Measurements from ENCODE around the gene ATP6AP2. TPM values are rescaled to one million over a fixed set of nuclear protein-coding genes. Genes with fewer than 3 reads are reported as not detected.

ATP6AP2 gene
- 82.4 and 112 TPM in 2 replicates for total RNA-seq

GRCh38 chrX:40580537-40581335, at the start of gene ATP6AP2:
ATP6AP2 (plus strand) TSS chrX:40580970; CDS start chrX:40581066, 96 bp downstream.

GRCh38 chrX:40623139-40623536, 42.4 kb downstream of the ATP6AP2 start, which contains the start of gene MPC1L:
MPC1L (plus strand) TSS chrX:40623428; CDS start chrX:40623566, 138 bp downstream.

GRCh38 chrX:40647307-40648197, 66.8 kb downstream of the ATP6AP2 start, which contains the start of gene CXorf38:
CXorf38 (minus strand) TSS chrX:40647561; CDS start chrX:40647520, 41 bp downstream.

Other genes with a start within 250 kb of the ATP6AP2 start
- not detected in 2 replicates for gene MPC1L, start 42.5 kb downstream of the ATP6AP2 start, total RNA-seq
- 13.9 and 17.1 TPM in 2 replicates for gene CXorf38, start 66.6 kb downstream of the ATP6AP2 start, total RNA-seq
- 9.2 and 12.8 TPM in 2 replicates for gene MED14, start 154.6 kb downstream of the ATP6AP2 start, total RNA-seq

All from tracheal epithelial cell (primary cell).